Naive thymus-derived CD4-positive, alpha-beta T cell (primary cell): ENCODE data around the gene GIMAP6. TPM values are rescaled to one million over a fixed set of nuclear protein-coding genes. Genes with fewer than 3 reads are reported as not detected.
"Not testable (repeated sequence)": the region's sequence is repeated elsewhere in the genome, so short reads cannot be mapped to it uniquely, and the experiment has no call there.

Experiments used
- ATAC-seq: fragments of 150-1000 bp; cut with Tn5 transposase; 2 replicates; pipeline ENCODE4 v1.10.0; 2021; ENCODE audit warnings: mild to moderate bottlenecking, moderate library complexity
- CTCF ChIA-PET: fragments of 350-600 bp; sonication (Branson Sonifier 250); formaldehyde crosslinking; loops from one replicate; lab custom pipeline; 2021; ENCODE audit warnings: antibody characterized with exemption; lab: Charles Lee
- POLR2A ChIA-PET: fragments of 350-600 bp; sonication (Branson Sonifier 250); formaldehyde crosslinking; loops from one replicate; lab custom pipeline; 2021; ENCODE audit warnings: antibody characterized with exemption, inconsistent platforms; lab: Charles Lee
- DNase-seq, 9 donors: peaks; one replicate each; pipeline versions ENCODE4 v3.0.0 to v3.0.0-alpha.2; 2020 to 2022; ENCODE audit warnings: mixed read lengths in 1 of 9
- H3K27ac ChIP-seq: one replicate; pipeline ENCODE4 v1.7.0; 2013; ENCODE audit warnings: mild to moderate bottlenecking, low read depth, low read length, moderate library complexity
- H3K27me3 ChIP-seq, 2 donors: one replicate each; pipeline ENCODE4 v1.7.0; 2013; ENCODE audit warnings: low read length in 2 of 2, mild to moderate bottlenecking in 2 of 2, moderate library complexity in 2 of 2; ENCODE audit not compliant: control insufficient read depth in 2 of 2, insufficient read depth in 2 of 2
- H3K36me3 ChIP-seq, 3 experiments: 1 replicate in 2 of 3; 2 replicates in 1 of 3; pipeline ENCODE4 v1.7.0; 2013; ENCODE audit warnings: low read length in 3 of 3, mild to moderate bottlenecking in 3 of 3, moderate library complexity in 1 of 3; ENCODE audit not compliant: insufficient read depth in 3 of 3, control insufficient read depth in 2 of 3
- H3K4me1 ChIP-seq, 2 donors: one replicate each; pipeline ENCODE4 v1.7.0; 2013; ENCODE audit warnings: low read length in 2 of 2, mild to moderate bottlenecking in 2 of 2, moderate library complexity in 1 of 2; ENCODE audit not compliant: control insufficient read depth in 2 of 2, insufficient read depth in 2 of 2
- H3K4me3 ChIP-seq: 2 replicates; pipeline ENCODE4 v1.7.0; 2013; ENCODE audit warnings: mild to moderate bottlenecking, low read length
- H3K9me3 ChIP-seq, 3 experiments: 1 replicate in 2 of 3; 2 replicates in 1 of 3; pipeline ENCODE4 v1.7.0; 2013; ENCODE audit warnings: low read length in 3 of 3; ENCODE audit not compliant: control insufficient read depth in 2 of 3
- H3K27ac Mint-ChIP-seq, 9 donors: one replicate each; pipeline ENCODE4 v1.8.0; 2020 to 2022; ENCODE audit warnings: mixed read lengths in 9 of 9, mild to moderate bottlenecking in 8 of 9, moderate library complexity in 5 of 9, inconsistent platforms in 2 of 9
- H3K27me3 Mint-ChIP-seq, 5 donors: one replicate each; pipeline ENCODE4 v1.8.0; 2021 to 2022; ENCODE audit warnings: mixed read lengths in 5 of 5, mild to moderate bottlenecking in 1 of 5
- H3K36me3 Mint-ChIP-seq, 5 donors: one replicate each; pipeline ENCODE4 v1.8.0; 2020 to 2022; ENCODE audit warnings: mixed read lengths in 5 of 5, mild to moderate bottlenecking in 3 of 5, inconsistent platforms in 1 of 5
- H3K4me1 Mint-ChIP-seq, 7 donors: one replicate each; pipeline ENCODE4 v1.8.0; 2020 to 2022; ENCODE audit warnings: mixed read lengths in 7 of 7, mild to moderate bottlenecking in 3 of 7, inconsistent platforms in 1 of 7
- H3K4me3 Mint-ChIP-seq, 10 donors: one replicate each; pipeline ENCODE4 v1.8.0; 2020 to 2022; ENCODE audit warnings: mild to moderate bottlenecking in 10 of 10, mixed read lengths in 10 of 10, moderate library complexity in 6 of 10, inconsistent platforms in 2 of 10
- H3K9me3 Mint-ChIP-seq, 11 donors: one replicate each; pipeline ENCODE4 v1.8.0; 2020 to 2022; ENCODE audit warnings: mixed read lengths in 11 of 11, mild to moderate bottlenecking in 4 of 11, inconsistent platforms in 1 of 11, moderate library complexity in 1 of 11
- intact Hi-C, 2 donors: fragments of 100-400 bp; cut with micrococcal nuclease; formaldehyde crosslinking; loops; one replicate each; pipeline ENCODE4 v1.15.1; 2023
- polyA plus RNA-seq, 2 donors: library from polyadenylated mRNA; unstranded; fragments of 300-500 nt; fragmentation: Illumina TruSeq; gene quantifications; one replicate each; pipeline ENCODE4 v1.2.3, GENCODE V29; 2021
- total RNA-seq, 6 experiments: library from RNA in 5 of 6; stranded (reverse) in 5 of 6; gene quantifications; 1 replicate in 5 of 6; 2 replicates in 1 of 6; pipeline ENCODE4 v1.2.3 and lab custom pipeline; 2021 to 2026

GIMAP6 gene
- total and polyA plus RNA-seq, 7 experiments from 2014 or later = 40.3 to 188 (median 152) TPM

GRCh38 chr7:150675714-150676113 lies 43.5 kb upstream of the GIMAP6 start:
- no peaks in the 10 kb centered on the region for H3K36me3 ChIP-seq
- no peaks in the 10 kb centered on the region for H3K27me3 Mint-ChIP-seq
- intact Hi-C loops = loop anchor here (1.0 to 2.0 kb wide), 7 partner anchors 7 to 225 kb away; partner anchors contain the start of genes GIMAP2 (in 2 of the 2), GIMAP6 (in 1 of the 2), GIMAP7 (in 1 of the 2) and GIMAP8 (in 1 of the 2)
- no peaks in the 10 kb centered on the region for H3K9me3 ChIP-seq
- DNase-seq (no peak), ATAC-seq (no peak)
- peak overlapping the region; percentile 71 for H3K27ac ChIP-seq
- H3K9me3 Mint-ChIP-seq = peaks cover 4 to 72% (median 20%) of the 10 kb centered on the region in 11 donors
- H3K4me1 ChIP-seq = peaks cover 38 to 52% of the 10 kb centered on the region in 2 donors
- H3K4me3 Mint-ChIP-seq = peak overlapping the region in 9 of 10 donors; percentile 34 to 93 (median 76)
- H3K4me1 Mint-ChIP-seq = peaks cover 43 to 88% (median 78%) of the 10 kb centered on the region in 7 donors
- CTCF ChIA-PET = interaction anchor here (1.2 kb wide), 1 partner anchor 10 kb away, joined by 4 read pairs; the partner anchor contains the start of gene GIMAP2
- POLR2A ChIA-PET = interaction anchor here (0.6 to 5.7 kb wide), 23 partner anchors 8 to 225 kb away, joined by 3 to 50 read pairs (median 4); partner anchors contain the start of genes GIMAP1, GIMAP2, GIMAP4 and GIMAP6
- peak overlapping the region; percentile 82 to 98 (median 94) for H3K27ac Mint-ChIP-seq
- H3K27me3 ChIP-seq = no peaks in the 10 kb centered on the region
- peaks cover 11 to 62% (median 20%) of the 10 kb centered on the region in 5 donors for H3K36me3 Mint-ChIP-seq
- no peak overlapping the region for H3K4me3 ChIP-seq

DNA sequence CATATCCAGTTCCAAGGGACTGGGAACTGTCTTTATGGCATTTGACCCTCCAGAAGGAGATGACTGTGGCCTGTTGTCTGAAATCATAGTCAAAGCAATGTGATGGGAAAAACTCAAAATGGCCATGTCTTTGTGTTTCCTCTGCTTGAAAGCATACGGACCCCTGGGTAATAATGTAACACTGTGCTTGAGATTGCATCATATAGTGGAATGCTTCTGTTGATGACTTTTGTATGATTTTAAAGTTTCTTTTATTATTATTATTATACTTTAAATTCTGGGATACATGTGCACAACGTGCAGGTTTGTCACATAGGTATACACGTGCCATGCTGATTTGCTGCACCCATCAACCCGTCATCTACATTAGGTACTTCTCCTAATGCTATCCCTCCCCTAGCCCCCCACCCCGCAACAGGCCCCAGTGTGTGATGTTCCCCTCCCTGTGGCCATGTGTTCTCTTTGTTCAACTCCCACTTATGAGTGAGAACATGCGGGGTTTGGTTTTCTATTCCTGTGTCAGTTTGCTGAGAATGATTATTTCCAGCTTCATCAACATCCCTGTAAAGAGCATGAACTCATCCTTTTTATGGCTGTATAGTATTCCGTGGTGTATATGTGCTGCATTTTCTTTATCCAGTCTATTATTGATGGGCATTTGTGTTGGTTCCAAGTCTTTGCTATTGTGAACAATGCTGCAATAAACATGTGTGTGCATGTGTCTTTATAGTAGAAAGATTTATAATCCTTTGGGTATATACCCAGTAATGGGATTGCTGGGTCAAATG lies 39.8 kb upstream of the GIMAP6 start:
- intact Hi-C loops, H3K27ac ChIP-seq, H3K27me3 ChIP-seq, H3K27me3 Mint-ChIP-seq, H3K36me3 ChIP-seq, CTCF ChIA-PET, DNase-seq, H3K9me3 ChIP-seq, ATAC-seq, H3K4me3 ChIP-seq: not testable (repeated sequence)
- H3K9me3 Mint-ChIP-seq = peaks cover 2 to 54% (median 21%) of the 10 kb centered on the region in 11 donors
- H3K36me3 Mint-ChIP-seq = peaks cover 5 to 48% (median 8%) of the 10 kb centered on the region in 5 donors
- peak overlapping the region in 3 of 10 donors; percentile 34 to 58 (median 57) for H3K4me3 Mint-ChIP-seq
- H3K4me1 ChIP-seq = peaks cover 52 to 65% of the 10 kb centered on the region in 2 donors
- POLR2A ChIA-PET = interaction anchor here (0.7 to 6.6 kb wide), 17 partner anchors 9 to 158 kb away, joined by 3 to 88 read pairs (median 5); partner anchors contain the start of genes GIMAP1, GIMAP2, GIMAP5 and GIMAP6
- H3K27ac Mint-ChIP-seq = peak overlapping the region in 8 of 9 donors; percentile 71 to 100 (median 91)
- peaks cover 49 to 95% (median 81%) of the 10 kb centered on the region in 7 donors for H3K4me1 Mint-ChIP-seq

DNA sequence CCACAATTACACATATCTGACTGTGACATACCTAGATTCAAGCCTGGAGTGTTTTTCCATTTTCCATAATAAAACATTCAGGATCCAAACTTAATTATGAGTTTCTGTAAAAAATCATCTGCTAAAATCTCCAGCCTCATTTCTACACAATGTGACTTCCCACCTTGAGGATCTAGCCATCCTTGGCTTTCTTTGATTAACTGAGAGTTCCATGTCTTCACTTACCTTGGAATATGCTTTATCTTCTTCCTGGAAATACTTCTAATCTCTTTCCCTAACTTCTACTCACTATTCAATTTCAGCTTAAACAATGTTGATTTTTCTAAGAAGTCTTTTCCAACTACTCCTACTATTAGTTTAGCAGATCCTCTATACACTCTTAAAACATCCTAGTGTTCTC lies 36.8 kb upstream of the GIMAP6 start:
- H3K4me1 ChIP-seq = peaks cover 66 to 81% of the 10 kb centered on the region in 2 donors
- intact Hi-C loops = loop anchor here (1.0 to 10.0 kb wide), 16 partner anchors 7 to 413 kb away; partner anchors contain the start of genes GIMAP1 (in 2 of the 2), GIMAP2 (in 2 of the 2), GIMAP6 (in 2 of the 2) and FASTK (in 1 of the 2)
- H3K9me3 ChIP-seq = no peaks in the 10 kb centered on the region
- Mint-ChIP-seq H3K4me1 (peaks cover 56 to 98% (median 89%) of the 10 kb centered on the region in 7 donors), H3K9me3 (peaks cover 2 to 43% (median 21%) of the 10 kb centered on the region in 11 donors), H3K36me3 (peaks cover 5 to 47% (median 10%) of the 10 kb centered on the region in 5 donors), H3K27me3 (no peaks in the 10 kb centered on the region), H3K4me3 (peak overlapping the region; percentile 57 to 85 (median 72)), H3K27ac (peak overlapping the region; percentile 73 to 100 (median 97))
- ATAC-seq (no peak), DNase-seq (no peak)
- H3K36me3 ChIP-seq = no peaks in the 10 kb centered on the region
- H3K4me3 ChIP-seq = peak overlapping the region; percentile 8
- ChIA-PET CTCF (interaction anchor here (1.1 to 1.8 kb wide), 4 partner anchors 16 to 86 kb away, joined by 4 to 5 read pairs (median 4); partner anchors contain the start of gene GIMAP2), POLR2A (interaction anchor here (0.6 to 6.6 kb wide), 32 partner anchors 8 to 220 kb away, joined by 3 to 88 read pairs (median 6); partner anchors contain the start of genes GIMAP1, GIMAP2, GIMAP4 and GIMAP5)
- H3K27ac ChIP-seq = peak overlapping the region; percentile 78
- H3K27me3 ChIP-seq = no peaks in the 10 kb centered on the region

GRCh38 chr7:150668472-150668911 lies 36.3 kb upstream of the GIMAP6 start:
- H3K27me3 ChIP-seq = no peaks in the 10 kb centered on the region
- Mint-ChIP-seq H3K9me3 (peaks cover 2 to 45% (median 21%) of the 10 kb centered on the region in 11 donors), H3K27ac (peak overlapping the region; percentile 73 to 100 (median 97)), H3K27me3 (no peaks in the 10 kb centered on the region), H3K4me3 (peak overlapping the region; percentile 57 to 85 (median 72)), H3K36me3 (peaks cover 5 to 48% (median 12%) of the 10 kb centered on the region in 5 donors), H3K4me1 (peaks cover 58 to 99% (median 94%) of the 10 kb centered on the region in 7 donors)
- H3K4me1 ChIP-seq = peaks cover 71 to 86% of the 10 kb centered on the region in 2 donors
- peak; percentile 88 for ATAC-seq
- H3K36me3 ChIP-seq = no peaks in the 10 kb centered on the region
- H3K9me3 ChIP-seq = no peaks in the 10 kb centered on the region
- CTCF ChIA-PET = interaction anchor here (0.6 to 1.8 kb wide), 6 partner anchors 10 to 220 kb away, joined by 3 to 5 read pairs (median 4); partner anchors contain the start of genes GIMAP2 and GIMAP6
- POLR2A ChIA-PET = interaction anchor here (0.8 to 6.6 kb wide), 34 partner anchors 8 to 217 kb away, joined by 3 to 88 read pairs (median 5); partner anchors contain the start of genes GIMAP1, GIMAP2, GIMAP4 and GIMAP5
- intact Hi-C loops = loop anchor here (1.0 to 10.0 kb wide), 16 partner anchors 8 to 414 kb away; partner anchors contain the start of genes GIMAP1 (in 2 of the 2), GIMAP2 (in 2 of the 2), GIMAP6 (in 2 of the 2) and FASTK (in 1 of the 2)
- H3K27ac ChIP-seq = peak overlapping the region; percentile 78
- H3K4me3 ChIP-seq = peak overlapping the region; percentile 30
- DNase-seq = peak in 8 of 9 donors; percentile 66 to 87 (median 81)

DNA sequence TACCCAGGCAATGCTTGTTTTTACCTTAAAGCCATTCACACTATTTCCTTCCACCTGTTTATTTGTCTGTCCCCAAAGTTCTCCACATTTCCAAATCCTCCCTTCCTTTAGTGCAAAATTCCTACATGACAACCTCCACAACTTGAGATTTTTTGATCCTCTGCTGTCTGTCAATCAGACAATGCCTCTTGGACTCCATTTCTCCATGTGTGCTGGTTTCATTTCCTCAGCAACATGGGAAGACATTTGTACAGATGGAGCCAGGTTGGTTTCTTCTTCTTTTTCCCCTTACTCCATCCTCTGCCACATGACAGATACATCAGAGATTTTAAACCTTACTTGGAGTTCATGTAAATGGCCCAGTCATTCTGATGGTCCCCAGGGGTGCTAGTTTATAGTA lies 34.2 kb upstream of the GIMAP6 start:
- Histone ChIP-seq H3K27ac (peak overlapping the region; percentile 78), H3K4me1 (peaks cover 90 to 94% of the 10 kb centered on the region in 2 donors), H3K4me3 (peak overlapping the region; percentile 39), H3K9me3 (no peaks in the 10 kb centered on the region), H3K36me3 (no peaks in the 10 kb centered on the region), H3K27me3 (no peaks in the 10 kb centered on the region)
- Mint-ChIP-seq H3K4me3 (peak overlapping the region in 9 of 10 donors; percentile 23 to 84 (median 56)), H3K9me3 (peaks cover 2 to 28% (median 12%) of the 10 kb centered on the region in 11 donors), H3K36me3 (peaks cover 4 to 44% (median 9%) of the 10 kb centered on the region in 5 donors), H3K4me1 (peaks cover 59 to 100% (median 94%) of the 10 kb centered on the region in 7 donors), H3K27ac (peak overlapping the region; percentile 73 to 100 (median 97)), H3K27me3 (no peaks in the 10 kb centered on the region)
- ATAC-seq = no peak
- intact Hi-C loops = loop anchor here (5.0 to 10.0 kb wide), 3 partner anchors 184 to 416 kb away; partner anchors contain the start of genes FASTK (in 1 of the 2), KCNH2 (in 1 of the 2) and TMUB1 (in 1 of the 2)
- POLR2A ChIA-PET = interaction anchor here (0.7 to 6.6 kb wide), 27 partner anchors 9 to 215 kb away, joined by 3 to 88 read pairs (median 5); partner anchors contain the start of genes GIMAP1, GIMAP2, GIMAP4 and GIMAP6
- CTCF ChIA-PET = interaction anchor here (0.8 to 1.2 kb wide), 2 partner anchors 50 to 218 kb away, joined by 3 read pairs; partner anchors contain the start of gene GIMAP1
- no peak for DNase-seq
